HepG2 (cell line): ENCODE data around the gene PPP1R1B. TPM values are rescaled to one million over a fixed set of nuclear protein-coding genes. Genes with fewer than 3 reads are reported as not detected.

Source experiments
- ARNT2 ChIP-seq: sonication (generic); formaldehyde crosslinking; IDR thresholded peaks from 2 replicates; pipeline ENCODE4 v1.8.0; 2022; ENCODE audit warnings: mild to moderate bottlenecking, low read depth, missing genetic modification reagents, moderate library complexity
- BRD4 ChIP-seq: sonication (generic); formaldehyde crosslinking; IDR thresholded peaks from 2 replicates; pipeline ENCODE4 v1.4.0; 2020; ENCODE audit warnings: missing genetic modification reagents
- DRAP1 ChIP-seq: IDR thresholded peaks from 2 replicates; pipeline ENCODE4 v1.6.1; 2016; ENCODE audit warnings: missing genetic modification reagents, missing compliant biosample characterization
- GMEB2 ChIP-seq: IDR thresholded peaks from 2 replicates; pipeline ENCODE4 v1.6.1; 2016; ENCODE audit warnings: missing biosample characterization, missing genetic modification reagents, low read depth
- KAT8 ChIP-seq: IDR thresholded peaks from 2 replicates; pipeline ENCODE4 v1.6.1; 2016; ENCODE audit warnings: missing genetic modification reagents, missing compliant biosample characterization
- MEF2D ChIP-seq: sonication (generic); formaldehyde crosslinking; IDR thresholded peaks from 2 replicates; pipeline ENCODE4 v1.5.1; 2020; ENCODE audit warnings: mild to moderate bottlenecking, missing genetic modification reagents
- MLX ChIP-seq: IDR thresholded peaks from 2 replicates; pipeline ENCODE4 v1.6.1; 2016
- MTF2 ChIP-seq: sonication (generic); formaldehyde crosslinking; IDR thresholded peaks from 2 replicates; pipeline ENCODE4 v1.5.0; 2020; ENCODE audit warnings: missing genetic modification reagents, borderline replicate concordance
- POGZ ChIP-seq: sonication (generic); formaldehyde crosslinking; IDR thresholded peaks from 2 replicates; pipeline ENCODE4 v1.4.0; 2020; ENCODE audit warnings: mild to moderate bottlenecking, missing genetic modification reagents
- RBM39 ChIP-seq: fragments of 200-400 bp; formaldehyde crosslinking; IDR thresholded peaks from one replicate; pipeline ENCODE4 v1.6.1; 2018; ENCODE audit warnings: antibody characterized with exemption, mild to moderate bottlenecking, low read depth, low read length; ENCODE audit not compliant: poor library complexity, severe bottlenecking
- RXRB ChIP-seq: IDR thresholded peaks from 2 replicates; pipeline ENCODE4 v1.6.1; 2016; ENCODE audit warnings: borderline replicate concordance, missing genetic modification reagents, missing compliant biosample characterization
- SAFB2 ChIP-seq: sonication (generic); formaldehyde crosslinking; IDR thresholded peaks from 2 replicates; pipeline ENCODE4 v1.5.1; 2020; ENCODE audit warnings: missing genetic modification reagents, low read depth, mild to moderate bottlenecking, borderline replicate concordance
- TFE3 ChIP-seq: IDR thresholded peaks from 2 replicates; pipeline ENCODE4 v1.6.1; 2016
- ZBTB3 ChIP-seq: sonication (generic); formaldehyde crosslinking; IDR thresholded peaks from 2 replicates; pipeline ENCODE4 v1.4.0; 2020; ENCODE audit warnings: low read depth, mild to moderate bottlenecking, moderate library complexity, missing genetic modification reagents, borderline replicate concordance
- ZFP37 ChIP-seq: sonication (generic); formaldehyde crosslinking; IDR thresholded peaks from 2 replicates; pipeline ENCODE4 v1.4.0; 2020; ENCODE audit warnings: missing genetic modification reagents, borderline replicate concordance
- ZFY ChIP-seq: sonication (generic); formaldehyde crosslinking; IDR thresholded peaks from 2 replicates; pipeline ENCODE4 v1.4.0; 2020; ENCODE audit warnings: missing genetic modification reagents
- ZMAT5 ChIP-seq: sonication (generic); formaldehyde crosslinking; IDR thresholded peaks from 2 replicates; pipeline ENCODE4 v1.5.0; 2020; ENCODE audit warnings: mild to moderate bottlenecking, low read depth, missing genetic modification reagents, borderline replicate concordance
- ZMYM4 ChIP-seq: sonication (generic); formaldehyde crosslinking; IDR thresholded peaks from 2 replicates; pipeline ENCODE4 v1.8.1; 2023; ENCODE audit warnings: mild to moderate bottlenecking, missing genetic modification reagents
- ZNF136 ChIP-seq: sonication (generic); formaldehyde crosslinking; IDR thresholded peaks from 2 replicates; pipeline ENCODE4 v1.8.1; 2022; ENCODE audit warnings: low read depth, mild to moderate bottlenecking, moderate library complexity, missing genetic modification reagents
- ZNF333 ChIP-seq: sonication (generic); formaldehyde crosslinking; IDR thresholded peaks from 2 replicates; pipeline ENCODE4 v1.4.0; 2020; ENCODE audit warnings: mild to moderate bottlenecking, missing genetic modification reagents, borderline replicate concordance
- ZNF543 ChIP-seq: sonication (generic); formaldehyde crosslinking; IDR thresholded peaks from 2 replicates; pipeline ENCODE4 v1.4.0; 2020; ENCODE audit warnings: mild to moderate bottlenecking, missing genetic modification reagents
- ZNF556 ChIP-seq: sonication (generic); formaldehyde crosslinking; IDR thresholded peaks from 2 replicates; pipeline ENCODE4 v1.4.0; 2020; ENCODE audit warnings: mild to moderate bottlenecking, missing genetic modification reagents, borderline replicate concordance
- ZNF564 ChIP-seq: sonication (generic); formaldehyde crosslinking; IDR thresholded peaks from 2 replicates; pipeline ENCODE4 v1.8.1; 2023; ENCODE audit warnings: mild to moderate bottlenecking, missing genetic modification reagents
- ZNF639 ChIP-seq: conservative IDR thresholded peaks from 2 replicates; pipeline ENCODE4 v1.6.1; 2018; ENCODE audit warnings: missing genetic modification reagents
- polyA plus RNA-seq, 8 experiments: library from polyadenylated mRNA; depleted of rRNA in 3 of 8; stranded (reverse) in 7 of 8; unstranded in 1 of 8; fragments of >200 nt; fragmentation: Illumina TruSeq in 4 of 8; extraction: Trizol in 4 of 8; gene quantifications; 2 replicates each; pipeline versions ENCODE4 v1.2.1 to v1.2.3, GENCODE V29; 2011 to 2016; ENCODE audit warnings: low read depth in 4 of 8, missing spikeins in 1 of 8, mixed read lengths in 1 of 8; ENCODE audit not compliant: insufficient read depth in 1 of 8
- total RNA-seq, 5 experiments: library from RNA; depleted of rRNA; stranded (reverse); fragments of >200 nt; fragmentation: Illumina TruSeq; extraction: Trizol; gene quantifications; 2 replicates each; pipeline ENCODE4 v1.2.3, GENCODE V29; 2016; ENCODE audit warnings: low read depth in 1 of 5

PPP1R1B gene
- total and polyA plus RNA-seq, 2 of the 13 experiments (the other 11 are each of a cell fraction or from before 2014, with no cell fraction given) = 0.08 TPM; not detected in 1

- TF ChIP-seq TFE3 (peak; percentile 28; the same call in 1 of the 2 replicates), ZNF556 (CRISPR knock-in tag) (0 out of 2 replicates have a peak, but pooled peaks have one; percentile 31), ZNF136 (CRISPR knock-in tag) (0 out of 2 replicates have a peak, but pooled peaks have one; percentile 53), ZFY (peak; percentile 75), BRD4 (CRISPR knock-in tag) (no peak), MLX (0 out of 2 replicates have a peak, but pooled peaks have one; percentile 35), ZNF639 (CRISPR knock-in tag) (no peak), MEF2D (peak; percentile 74; the same call in 1 of the 2 replicates), ARNT2 (CRISPR knock-in tag) (peak; percentile 55), ZFP37 (no peak), RXRB (CRISPR knock-in tag) (peak; percentile 69; the same call in 1 of the 2 replicates), ZMYM4 (CRISPR knock-in tag) (peak; percentile 10; the same call in 1 of the 2 replicates), MTF2 (CRISPR knock-in tag) (no peak), ZMAT5 (no peak), KAT8 (CRISPR knock-in tag) (peak; percentile 89), RBM39 (no peak), ZNF564 (no peak), ZBTB3 (CRISPR knock-in tag) (no peak), POGZ (CRISPR knock-in tag) (no peak), DRAP1 (CRISPR knock-in tag) (no peak), SAFB2 (peak; percentile 51; the same call in 1 of the 2 replicates), ZNF333 (CRISPR knock-in tag) (no peak), ZNF543 (CRISPR knock-in tag) (no peak), GMEB2 (CRISPR knock-in tag) (no peak)
These were observed 48.1 kb downstream of the PPP1R1B start (continued) for GRCh38 chr17:39674702-39675389.
